ENCODE results near the gene POLR3B. TPM values are rescaled to one million over a fixed set of nuclear protein-coding genes. Genes with fewer than 3 reads are reported as not detected.

The POLR3B gene
- total and polyA plus RNA-seq, 2 experiments from 2014 or later = 4.0 to 14.6 TPM

- Mint-ChIP-seq H3K4me1 (peaks cover 4% of the 10 kb centered on the region; the same call in 2 of the 3 replicates), H3K4me3 (no peak overlapping the region), H3K36me3 (ENCODE audit: low read depth) (peaks cover 12% of the 10 kb centered on the region), H3K27me3 (ENCODE audit: insufficient read depth, low read depth, poor library complexity) (peaks cover 2% of the 10 kb centered on the region), H3K9me3 (no peaks in the 10 kb centered on the region), H3K27ac (no peak overlapping the region)
- Histone ChIP-seq H3K27ac (ENCODE audit: low read depth) (no peak overlapping the region), H3K36me3 (ENCODE audit: insufficient read depth) (0 out of 2 replicates have a peak, but pooled peaks cover 3% of the 10 kb centered on the region), H3K4me1 (ENCODE audit: insufficient read depth) (peaks cover 11% of the 10 kb centered on the region; the same call in 1 of the 2 replicates), H3F3A (replicated peaks; ENCODE audit: low read depth) (no peaks in the 10 kb centered on the region), H3K4me2 (no peak overlapping the region), H3K9me2 (ENCODE audit: insufficient read depth) (no peaks in the 10 kb centered on the region), H3K4me3 (no peak overlapping the region), H2AFZ (no peak overlapping the region), H3K79me2 (replicated peaks; ENCODE audit: insufficient read depth) (no peaks in the 10 kb centered on the region), H4K20me1 (replicated peaks; ENCODE audit: insufficient read depth) (no peaks in the 10 kb centered on the region), H3K27me3 (ENCODE audit: insufficient read depth) (no peaks in the 10 kb centered on the region)
- ATAC-seq (no peak), DNase-seq (ENCODE audit: low spot score) (no peak)
- TF ChIP-seq JUNB (IDR thresholded peaks at IDR 0.05; ENCODE audit: unreplicated experiment) = no peak
- no peak for TF ChIP-seq ZNF114 (CRISPR knock-in tag; IDR thresholded peaks at IDR 0.05)
- no peak for TF ChIP-seq EZH2 (IDR thresholded peaks at IDR 0.05; ENCODE audit: low read depth, unreplicated experiment)
These were observed 31.6 kb downstream of the POLR3B start for GRCh38 chr12:106389151-106389550.

GRCh38 chr12:106392759-106393158 is 35.2 kb downstream of the POLR3B start:
- Histone ChIP-seq H3K9me2 (ENCODE audit: insufficient read depth) (no peaks in the 10 kb centered on the region), H3K27ac (ENCODE audit: low read depth) (no peak overlapping the region), H4K20me1 (replicated peaks; ENCODE audit: insufficient read depth) (no peaks in the 10 kb centered on the region), H3K4me2 (no peak overlapping the region), H3K4me3 (no peak overlapping the region), H3F3A (replicated peaks; ENCODE audit: low read depth) (no peaks in the 10 kb centered on the region), H3K79me2 (replicated peaks; ENCODE audit: insufficient read depth) (no peaks in the 10 kb centered on the region), H3K4me1 (ENCODE audit: insufficient read depth) (peaks cover 7% of the 10 kb centered on the region; the same call in 1 of the 2 replicates), H3K36me3 (ENCODE audit: insufficient read depth) (peaks cover 21% of the 10 kb centered on the region), H2AFZ (no peak overlapping the region), H3K27me3 (ENCODE audit: insufficient read depth) (no peaks in the 10 kb centered on the region)
- H3K4me1 Mint-ChIP-seq = peaks cover 1% of the 10 kb centered on the region; the same call in 2 of the 3 replicates
- DNase-seq (ENCODE audit: low spot score) (no peak), ATAC-seq (no peak)
- peaks cover 3% of the 10 kb centered on the region for H3K27me3 Mint-ChIP-seq (ENCODE audit: insufficient read depth, low read depth, poor library complexity)
- peaks cover 17% of the 10 kb centered on the region for H3K9me3 Mint-ChIP-seq
- H3K27ac Mint-ChIP-seq = peak overlapping the region; percentile 14; the same call in 1 of the 2 replicates
- H3K36me3 Mint-ChIP-seq (ENCODE audit: low read depth) = peaks cover 46% of the 10 kb centered on the region
- no peak overlapping the region for H3K4me3 Mint-ChIP-seq
- TF ChIP-seq ETS1 (IDR thresholded peaks at IDR 0.05) = no peak
- TF ChIP-seq, protein P1, sequence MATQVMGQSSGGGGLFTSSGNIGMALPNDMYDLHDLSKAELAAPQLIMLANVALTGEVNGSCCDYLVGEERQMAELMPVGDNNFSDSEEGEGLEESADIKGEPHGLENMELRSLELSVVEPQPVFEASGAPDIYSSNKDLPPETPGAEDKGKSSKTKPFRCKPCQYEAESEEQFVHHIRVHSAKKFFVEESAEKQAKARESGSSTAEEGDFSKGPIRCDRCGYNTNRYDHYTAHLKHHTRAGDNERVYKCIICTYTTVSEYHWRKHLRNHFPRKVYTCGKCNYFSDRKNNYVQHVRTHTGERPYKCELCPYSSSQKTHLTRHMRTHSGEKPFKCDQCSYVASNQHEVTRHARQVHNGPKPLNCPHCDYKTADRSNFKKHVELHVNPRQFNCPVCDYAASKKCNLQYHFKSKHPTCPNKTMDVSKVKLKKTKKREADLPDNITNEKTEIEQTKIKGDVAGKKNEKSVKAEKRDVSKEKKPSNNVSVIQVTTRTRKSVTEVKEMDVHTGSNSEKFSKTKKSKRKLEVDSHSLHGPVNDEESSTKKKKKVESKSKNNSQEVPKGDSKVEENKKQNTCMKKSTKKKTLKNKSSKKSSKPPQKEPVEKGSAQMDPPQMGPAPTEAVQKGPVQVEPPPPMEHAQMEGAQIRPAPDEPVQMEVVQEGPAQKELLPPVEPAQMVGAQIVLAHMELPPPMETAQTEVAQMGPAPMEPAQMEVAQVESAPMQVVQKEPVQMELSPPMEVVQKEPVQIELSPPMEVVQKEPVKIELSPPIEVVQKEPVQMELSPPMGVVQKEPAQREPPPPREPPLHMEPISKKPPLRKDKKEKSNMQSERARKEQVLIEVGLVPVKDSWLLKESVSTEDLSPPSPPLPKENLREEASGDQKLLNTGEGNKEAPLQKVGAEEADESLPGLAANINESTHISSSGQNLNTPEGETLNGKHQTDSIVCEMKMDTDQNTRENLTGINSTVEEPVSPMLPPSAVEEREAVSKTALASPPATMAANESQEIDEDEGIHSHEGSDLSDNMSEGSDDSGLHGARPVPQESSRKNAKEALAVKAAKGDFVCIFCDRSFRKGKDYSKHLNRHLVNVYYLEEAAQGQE (IDR thresholded peaks at IDR 0.05; ENCODE audit: unreplicated experiment) = no peak
- no peak for TF ChIP-seq NANOG (IDR thresholded peaks at IDR 0.05; ENCODE audit: borderline replicate concordance)
- no peak for TF ChIP-seq EZH2 (IDR thresholded peaks at IDR 0.05; ENCODE audit: low read depth, unreplicated experiment)
- no peak for TF ChIP-seq STAT1 (IDR thresholded peaks at IDR 0.05; ENCODE audit: unreplicated experiment)

Measured in GM23338 (cell line).